ENCODE measurements around the gene ME1.

DNA sequence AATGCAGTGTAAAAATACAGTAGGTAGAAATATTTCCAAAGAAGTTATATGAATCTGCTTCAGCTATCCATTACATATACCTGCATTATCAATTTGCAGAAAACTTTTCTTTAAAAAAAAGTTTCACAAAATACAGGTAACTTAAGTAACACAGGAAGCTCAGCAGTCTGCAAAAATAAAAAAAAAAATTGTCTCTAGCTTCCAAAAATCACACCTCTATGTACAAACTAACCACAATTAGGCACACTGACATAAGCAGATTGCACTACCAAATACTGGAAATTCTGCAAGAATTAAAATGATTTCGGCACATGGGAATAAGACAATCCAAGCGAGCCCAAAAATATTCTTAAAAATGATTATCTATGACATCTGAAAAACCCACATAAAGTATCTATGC is 41.2 kb downstream of the ME1 start:
- TF ChIP-seq, protein P1, sequence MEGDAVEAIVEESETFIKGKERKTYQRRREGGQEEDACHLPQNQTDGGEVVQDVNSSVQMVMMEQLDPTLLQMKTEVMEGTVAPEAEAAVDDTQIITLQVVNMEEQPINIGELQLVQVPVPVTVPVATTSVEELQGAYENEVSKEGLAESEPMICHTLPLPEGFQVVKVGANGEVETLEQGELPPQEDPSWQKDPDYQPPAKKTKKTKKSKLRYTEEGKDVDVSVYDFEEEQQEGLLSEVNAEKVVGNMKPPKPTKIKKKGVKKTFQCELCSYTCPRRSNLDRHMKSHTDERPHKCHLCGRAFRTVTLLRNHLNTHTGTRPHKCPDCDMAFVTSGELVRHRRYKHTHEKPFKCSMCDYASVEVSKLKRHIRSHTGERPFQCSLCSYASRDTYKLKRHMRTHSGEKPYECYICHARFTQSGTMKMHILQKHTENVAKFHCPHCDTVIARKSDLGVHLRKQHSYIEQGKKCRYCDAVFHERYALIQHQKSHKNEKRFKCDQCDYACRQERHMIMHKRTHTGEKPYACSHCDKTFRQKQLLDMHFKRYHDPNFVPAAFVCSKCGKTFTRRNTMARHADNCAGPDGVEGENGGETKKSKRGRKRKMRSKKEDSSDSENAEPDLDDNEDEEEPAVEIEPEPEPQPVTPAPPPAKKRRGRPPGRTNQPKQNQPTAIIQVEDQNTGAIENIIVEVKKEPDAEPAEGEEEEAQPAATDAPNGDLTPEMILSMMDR (IDR thresholded peaks at IDR 0.05): no peak
- TF ChIP-seq POLR2A (IDR thresholded peaks at IDR 0.05; ENCODE audit: low read length) (no peak), KDM5A (IDR thresholded peaks at IDR 0.05) (no peak), RCOR1 (IDR thresholded peaks at IDR 0.05; ENCODE audit: low read depth, low read length) (no peak), RAD21 (conservative IDR thresholded peaks at IDR 0.05 in 1 of 2, IDR thresholded peaks at IDR 0.05 in 1 of 2) (no peak), NR3C1 (IDR thresholded peaks at IDR 0.05) (no peak), NPAS2 (CRISPR knock-in tag; IDR thresholded peaks at IDR 0.05; ENCODE audit: borderline replicate concordance) (no peak), RFX5 (IDR thresholded peaks at IDR 0.05) (no peak), PHF8 (IDR thresholded peaks at IDR 0.05; ENCODE audit: borderline replicate concordance, low read depth) (no peak), ESRRA (IDR thresholded peaks at IDR 0.05; ENCODE audit: borderline replicate concordance, low read length) (no peak)
- TF ChIP-seq, protein P2, sequence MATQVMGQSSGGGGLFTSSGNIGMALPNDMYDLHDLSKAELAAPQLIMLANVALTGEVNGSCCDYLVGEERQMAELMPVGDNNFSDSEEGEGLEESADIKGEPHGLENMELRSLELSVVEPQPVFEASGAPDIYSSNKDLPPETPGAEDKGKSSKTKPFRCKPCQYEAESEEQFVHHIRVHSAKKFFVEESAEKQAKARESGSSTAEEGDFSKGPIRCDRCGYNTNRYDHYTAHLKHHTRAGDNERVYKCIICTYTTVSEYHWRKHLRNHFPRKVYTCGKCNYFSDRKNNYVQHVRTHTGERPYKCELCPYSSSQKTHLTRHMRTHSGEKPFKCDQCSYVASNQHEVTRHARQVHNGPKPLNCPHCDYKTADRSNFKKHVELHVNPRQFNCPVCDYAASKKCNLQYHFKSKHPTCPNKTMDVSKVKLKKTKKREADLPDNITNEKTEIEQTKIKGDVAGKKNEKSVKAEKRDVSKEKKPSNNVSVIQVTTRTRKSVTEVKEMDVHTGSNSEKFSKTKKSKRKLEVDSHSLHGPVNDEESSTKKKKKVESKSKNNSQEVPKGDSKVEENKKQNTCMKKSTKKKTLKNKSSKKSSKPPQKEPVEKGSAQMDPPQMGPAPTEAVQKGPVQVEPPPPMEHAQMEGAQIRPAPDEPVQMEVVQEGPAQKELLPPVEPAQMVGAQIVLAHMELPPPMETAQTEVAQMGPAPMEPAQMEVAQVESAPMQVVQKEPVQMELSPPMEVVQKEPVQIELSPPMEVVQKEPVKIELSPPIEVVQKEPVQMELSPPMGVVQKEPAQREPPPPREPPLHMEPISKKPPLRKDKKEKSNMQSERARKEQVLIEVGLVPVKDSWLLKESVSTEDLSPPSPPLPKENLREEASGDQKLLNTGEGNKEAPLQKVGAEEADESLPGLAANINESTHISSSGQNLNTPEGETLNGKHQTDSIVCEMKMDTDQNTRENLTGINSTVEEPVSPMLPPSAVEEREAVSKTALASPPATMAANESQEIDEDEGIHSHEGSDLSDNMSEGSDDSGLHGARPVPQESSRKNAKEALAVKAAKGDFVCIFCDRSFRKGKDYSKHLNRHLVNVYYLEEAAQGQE (IDR thresholded peaks at IDR 0.05): no peak
- TF ChIP-seq, protein P3, sequence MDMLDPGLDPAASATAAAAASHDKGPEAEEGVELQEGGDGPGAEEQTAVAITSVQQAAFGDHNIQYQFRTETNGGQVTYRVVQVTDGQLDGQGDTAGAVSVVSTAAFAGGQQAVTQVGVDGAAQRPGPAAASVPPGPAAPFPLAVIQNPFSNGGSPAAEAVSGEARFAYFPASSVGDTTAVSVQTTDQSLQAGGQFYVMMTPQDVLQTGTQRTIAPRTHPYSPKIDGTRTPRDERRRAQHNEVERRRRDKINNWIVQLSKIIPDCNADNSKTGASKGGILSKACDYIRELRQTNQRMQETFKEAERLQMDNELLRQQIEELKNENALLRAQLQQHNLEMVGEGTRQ (IDR thresholded peaks at IDR 0.05): no peak
